ENCODE measurements around the gene ANKLE2. TPM values are rescaled to one million over a fixed set of nuclear protein-coding genes. Genes with fewer than 3 reads are reported as not detected.
A peak's percentile ranks its signal among the peaks of the same experiment; 100 is the strongest.

ANKLE2 gene
- total RNA-seq, 1 experiment from 2014 or later = 85.9 TPM

DNA sequence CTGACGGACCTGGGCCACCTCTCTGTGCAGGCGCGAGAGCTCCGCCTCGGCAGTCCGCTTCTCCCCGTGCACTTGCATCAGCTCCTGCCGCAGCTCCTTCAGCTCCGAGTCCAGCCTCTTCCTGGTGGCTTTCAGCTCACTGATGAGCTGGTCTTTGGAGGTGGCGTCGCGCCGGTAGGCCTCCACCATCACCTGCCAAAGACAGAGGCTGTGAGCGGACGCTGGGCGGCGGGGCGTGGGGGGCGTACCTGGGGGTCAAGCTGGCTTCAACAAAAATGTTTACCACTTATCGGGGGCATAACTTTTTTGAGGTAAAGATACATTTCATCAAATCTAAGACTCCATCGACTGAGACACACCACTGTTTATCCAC lies 27.5 kb upstream of the ANKLE2 start:
- no TSS peak for BruUV-seq (replicated peaks)
- Histone ChIP-seq H3F3A (ENCODE audit: low read length, unreplicated experiment) (no peaks in the 10 kb centered on the region), H3K27ac (ENCODE audit: low read length) (no peak overlapping the region), H2AFZ (ENCODE audit: low read length) (no peak overlapping the region), H3K79me2 (ENCODE audit: low read length) (peaks cover 6% of the 10 kb centered on the region), H3K4me3 (ENCODE audit: low read length) (no peak overlapping the region), H3K9ac (ENCODE audit: low read length) (no peak overlapping the region), H3K36me3 (ENCODE audit: low read depth, low read length) (peaks cover 35% of the 10 kb centered on the region), H3K4me2 (ENCODE audit: low read length) (no peak overlapping the region), H4K20me1 (ENCODE audit: low read length) (peaks cover 4% of the 10 kb centered on the region; the same call in 1 of the 2 replicates), H3K27me3 (ENCODE audit: low read length) (no peaks in the 10 kb centered on the region), H3K4me1 (ENCODE audit: insufficient read depth, low read length) (no peaks in the 10 kb centered on the region), H3K9me2 (replicated peaks; ENCODE audit: low read length) (no peaks in the 10 kb centered on the region), H3K9me3 (ENCODE audit: low read length) (no peaks in the 10 kb centered on the region)
- DNase-seq (no peak), ATAC-seq (no peak)
- intact Hi-C loops (cut with micrococcal nuclease) = no loop called here
- POLR2A ChIA-PET (ENCODE audit: unreplicated experiment) = no interaction called here
- TF ChIP-seq EZH2 (IDR thresholded peaks at IDR 0.05; ENCODE audit: low read length, unreplicated experiment) = no peak
- TF ChIP-seq EZH2phosphoT487 (IDR thresholded peaks at IDR 0.05; ENCODE audit: borderline replicate concordance, low read length) = no peak
- no peak for TF ChIP-seq CTCF (conservative IDR thresholded peaks at IDR 0.05; ENCODE audit: low read depth, low read length)
- CTCF ChIA-PET = no interaction called here

GRCh38 chr12:132788375-132789098 lies 26.9 kb upstream of the ANKLE2 start:
- H4K20me1 ChIP-seq (ENCODE audit: low read length) = peaks cover 4% of the 10 kb centered on the region; the same call in 1 of the 2 replicates

More at GRCh38 chr12:132788375-132789098, 26.9 kb upstream of the ANKLE2 start:
- ChIA-PET CTCF (no interaction called here), POLR2A (ENCODE audit: unreplicated experiment) (no interaction called here)
- Histone ChIP-seq H3K9ac (ENCODE audit: low read length) (no peak overlapping the region), H3K4me3 (ENCODE audit: low read length) (no peak overlapping the region), H2AFZ (ENCODE audit: low read length) (no peak overlapping the region), H3K4me1 (ENCODE audit: insufficient read depth, low read length) (no peaks in the 10 kb centered on the region), H3K9me2 (replicated peaks; ENCODE audit: low read length) (no peaks in the 10 kb centered on the region), H3K27me3 (ENCODE audit: low read length) (no peaks in the 10 kb centered on the region), H3K79me2 (ENCODE audit: low read length) (0 out of 2 replicates have a peak, but pooled peaks cover under 1% of the 10 kb centered on the region), H3K36me3 (ENCODE audit: low read depth, low read length) (peaks cover 34% of the 10 kb centered on the region), H3F3A (ENCODE audit: low read length, unreplicated experiment) (no peaks in the 10 kb centered on the region), H3K27ac (ENCODE audit: low read length) (no peak overlapping the region), H3K9me3 (ENCODE audit: low read length) (no peaks in the 10 kb centered on the region), H3K4me2 (ENCODE audit: low read length) (no peak overlapping the region)
- TF ChIP-seq EZH2phosphoT487 (IDR thresholded peaks at IDR 0.05; ENCODE audit: borderline replicate concordance, low read length) (no peak), EZH2 (IDR thresholded peaks at IDR 0.05; ENCODE audit: low read length, unreplicated experiment) (no peak), CTCF (conservative IDR thresholded peaks at IDR 0.05; ENCODE audit: low read depth, low read length) (no peak)
- ATAC-seq = peak; percentile 53
- intact Hi-C loops (cut with micrococcal nuclease) = no loop called here
- no TSS peak for BruUV-seq (replicated peaks)
- DNase-seq = no peak

All from PC-3 (cell line).